H1 (cell line): ENCODE measurements around the gene GRAMD4.

Experiments used
- CEBPB ChIP-seq: IDR thresholded peaks from 2 replicates; pipeline ENCODE4 v1.6.1; 2012; ENCODE audit warnings: low read depth, low read length
- EP300 ChIP-seq, 2 experiments: IDR thresholded peaks; 1 replicate in 1 of 2; 2 replicates in 1 of 2; pipeline ENCODE4 v1.6.1; 2011 to 2012; ENCODE audit warnings: low read depth in 2 of 2, low read length in 2 of 2, mild to moderate bottlenecking in 2 of 2, borderline replicate concordance in 1 of 2, inconsistent platforms in 1 of 2, moderate library complexity in 1 of 2
- EZH2 ChIP-seq: fragments of 200-600 bp; sonication (generic); IDR thresholded peaks from 2 replicates; pipeline ENCODE4 v1.7.1; 2012; ENCODE audit warnings: low read depth, mild to moderate bottlenecking, moderate library complexity, low read length, inconsistent platforms; ENCODE audit not compliant: severe bottlenecking
- HDAC6 ChIP-seq: IDR thresholded peaks from one replicate; pipeline ENCODE4 v1.7.1; 2012; ENCODE audit warnings: low read depth, mild to moderate bottlenecking, inconsistent platforms, low read length, moderate library complexity
- RAD21 ChIP-seq, 2 experiments: IDR thresholded peaks in 1 of 2; conservative IDR thresholded peaks in 1 of 2; 2 replicates each; pipeline ENCODE4 v1.6.1; 2011; ENCODE audit warnings: low read depth in 2 of 2, low read length in 2 of 2, improper control_type of control experiment in 1 of 2, inconsistent platforms in 1 of 2, mild to moderate bottlenecking in 1 of 2, moderate library complexity in 1 of 2
- SIN3A ChIP-seq, 2 experiments: IDR thresholded peaks in 1 of 2; conservative IDR thresholded peaks in 1 of 2; 2 replicates each; pipeline ENCODE4 v1.6.1; 2011 to 2012; ENCODE audit warnings: low read length in 2 of 2, improper control_type of control experiment in 1 of 2, low read depth in 1 of 2, mild to moderate bottlenecking in 1 of 2
- SP1 ChIP-seq: IDR thresholded peaks from 2 replicates; pipeline ENCODE4 v1.6.1; 2011; ENCODE audit warnings: low read depth, low read length
- TAF1 ChIP-seq: IDR thresholded peaks from 2 replicates; pipeline ENCODE4 v1.6.1; 2011; ENCODE audit warnings: mild to moderate bottlenecking, low read depth, low read length
- TCF12 ChIP-seq: IDR thresholded peaks from 2 replicates; pipeline ENCODE4 v1.6.1; 2011; ENCODE audit warnings: low read depth, mild to moderate bottlenecking, low read length
- YY1 ChIP-seq: IDR thresholded peaks from 2 replicates; pipeline ENCODE4 v1.6.1; 2011; ENCODE audit warnings: low read depth, mild to moderate bottlenecking, low read length
- TF ChIP-seq, protein P1 (sequence below), 3 experiments: IDR thresholded peaks; 1 replicate in 2 of 3; 2 replicates in 1 of 3; pipeline versions ENCODE4 v1.5.1 to v1.6.1; 2011; ENCODE audit warnings: low read length in 3 of 3, mild to moderate bottlenecking in 3 of 3, inconsistent platforms in 2 of 3, low read depth in 1 of 3, moderate library complexity in 1 of 3; ENCODE audit not compliant: insufficient read depth in 1 of 3; ENCODE audit errors: control extremely low read depth in 1 of 3

DNA sequence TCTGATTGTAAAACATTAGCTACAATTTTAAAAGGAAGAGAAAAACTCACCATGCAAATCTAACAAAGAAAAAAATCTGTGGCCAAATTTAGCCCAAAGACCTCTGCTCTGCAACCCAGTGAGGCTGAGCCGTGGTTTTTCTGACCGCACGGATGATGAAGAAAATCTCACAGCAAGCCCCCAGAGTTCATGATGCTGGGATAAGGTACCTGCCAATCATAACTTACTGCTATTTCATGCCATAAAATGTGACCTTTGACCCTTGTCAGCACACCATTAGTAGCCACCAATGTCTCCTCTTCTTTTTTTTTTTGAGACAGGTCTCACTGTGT, 106.8 kb downstream of the GRAMD4 start:
- TF ChIP-seq, protein P1, sequence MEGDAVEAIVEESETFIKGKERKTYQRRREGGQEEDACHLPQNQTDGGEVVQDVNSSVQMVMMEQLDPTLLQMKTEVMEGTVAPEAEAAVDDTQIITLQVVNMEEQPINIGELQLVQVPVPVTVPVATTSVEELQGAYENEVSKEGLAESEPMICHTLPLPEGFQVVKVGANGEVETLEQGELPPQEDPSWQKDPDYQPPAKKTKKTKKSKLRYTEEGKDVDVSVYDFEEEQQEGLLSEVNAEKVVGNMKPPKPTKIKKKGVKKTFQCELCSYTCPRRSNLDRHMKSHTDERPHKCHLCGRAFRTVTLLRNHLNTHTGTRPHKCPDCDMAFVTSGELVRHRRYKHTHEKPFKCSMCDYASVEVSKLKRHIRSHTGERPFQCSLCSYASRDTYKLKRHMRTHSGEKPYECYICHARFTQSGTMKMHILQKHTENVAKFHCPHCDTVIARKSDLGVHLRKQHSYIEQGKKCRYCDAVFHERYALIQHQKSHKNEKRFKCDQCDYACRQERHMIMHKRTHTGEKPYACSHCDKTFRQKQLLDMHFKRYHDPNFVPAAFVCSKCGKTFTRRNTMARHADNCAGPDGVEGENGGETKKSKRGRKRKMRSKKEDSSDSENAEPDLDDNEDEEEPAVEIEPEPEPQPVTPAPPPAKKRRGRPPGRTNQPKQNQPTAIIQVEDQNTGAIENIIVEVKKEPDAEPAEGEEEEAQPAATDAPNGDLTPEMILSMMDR (IDR thresholded peaks at IDR 0.05; ENCODE audit: control extremely low read depth in 1 of 3, insufficient read depth in 1 of 3, low read depth in 1 of 3, low read length in 3 of 3): no peak
- TF ChIP-seq TAF1: no peak
- TF ChIP-seq RAD21 (IDR thresholded peaks at IDR 0.05 in 1 of 2, conservative IDR thresholded peaks at IDR 0.05 in 1 of 2; ENCODE audit: low read depth in 2 of 2, low read length in 2 of 2): no peak
- TF ChIP-seq CEBPB: no peak
- TF ChIP-seq TCF12: no peak
- TF ChIP-seq HDAC6: no peak
- no peak for TF ChIP-seq YY1
- no peak for TF ChIP-seq EZH2
- no peak for TF ChIP-seq SIN3A (conservative IDR thresholded peaks at IDR 0.05 in 1 of 2, IDR thresholded peaks at IDR 0.05 in 1 of 2; ENCODE audit: low read depth in 1 of 2, low read length in 2 of 2)
- no peak for TF ChIP-seq EP300 (IDR thresholded peaks at IDR 0.05; ENCODE audit: borderline replicate concordance in 1 of 2, low read depth in 2 of 2, low read length in 2 of 2)
- TF ChIP-seq SP1: no peak
